ENCODE measurements around the gene CLCA2.

DNA sequence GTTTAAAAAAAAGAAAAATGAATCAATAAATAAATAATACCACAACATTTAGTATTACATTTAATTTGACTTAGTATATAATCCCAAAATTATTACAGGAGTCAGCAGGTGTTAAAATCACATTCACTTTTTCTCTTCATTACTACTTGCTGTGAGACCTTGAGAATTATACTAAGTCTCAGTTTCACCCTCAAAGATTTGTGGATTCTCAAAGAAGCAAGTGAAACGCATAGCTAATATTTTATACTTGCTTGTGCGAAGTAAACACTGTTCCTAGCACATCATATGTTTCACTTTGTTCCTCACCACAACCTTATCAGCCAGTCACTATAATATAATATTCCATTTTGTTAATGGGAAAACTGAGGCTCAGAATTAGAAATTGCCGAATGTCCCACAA, 48.8 kb downstream of the CLCA2 start:
- TF ChIP-seq, protein P1, sequence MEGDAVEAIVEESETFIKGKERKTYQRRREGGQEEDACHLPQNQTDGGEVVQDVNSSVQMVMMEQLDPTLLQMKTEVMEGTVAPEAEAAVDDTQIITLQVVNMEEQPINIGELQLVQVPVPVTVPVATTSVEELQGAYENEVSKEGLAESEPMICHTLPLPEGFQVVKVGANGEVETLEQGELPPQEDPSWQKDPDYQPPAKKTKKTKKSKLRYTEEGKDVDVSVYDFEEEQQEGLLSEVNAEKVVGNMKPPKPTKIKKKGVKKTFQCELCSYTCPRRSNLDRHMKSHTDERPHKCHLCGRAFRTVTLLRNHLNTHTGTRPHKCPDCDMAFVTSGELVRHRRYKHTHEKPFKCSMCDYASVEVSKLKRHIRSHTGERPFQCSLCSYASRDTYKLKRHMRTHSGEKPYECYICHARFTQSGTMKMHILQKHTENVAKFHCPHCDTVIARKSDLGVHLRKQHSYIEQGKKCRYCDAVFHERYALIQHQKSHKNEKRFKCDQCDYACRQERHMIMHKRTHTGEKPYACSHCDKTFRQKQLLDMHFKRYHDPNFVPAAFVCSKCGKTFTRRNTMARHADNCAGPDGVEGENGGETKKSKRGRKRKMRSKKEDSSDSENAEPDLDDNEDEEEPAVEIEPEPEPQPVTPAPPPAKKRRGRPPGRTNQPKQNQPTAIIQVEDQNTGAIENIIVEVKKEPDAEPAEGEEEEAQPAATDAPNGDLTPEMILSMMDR (tag by site-specific recombination; IDR thresholded peaks at IDR 0.05): no peak
- no peak for TF ChIP-seq ZNF311 (tag by site-specific recombination; IDR thresholded peaks at IDR 0.05; ENCODE audit: borderline replicate concordance)
- TF ChIP-seq, protein P2, sequence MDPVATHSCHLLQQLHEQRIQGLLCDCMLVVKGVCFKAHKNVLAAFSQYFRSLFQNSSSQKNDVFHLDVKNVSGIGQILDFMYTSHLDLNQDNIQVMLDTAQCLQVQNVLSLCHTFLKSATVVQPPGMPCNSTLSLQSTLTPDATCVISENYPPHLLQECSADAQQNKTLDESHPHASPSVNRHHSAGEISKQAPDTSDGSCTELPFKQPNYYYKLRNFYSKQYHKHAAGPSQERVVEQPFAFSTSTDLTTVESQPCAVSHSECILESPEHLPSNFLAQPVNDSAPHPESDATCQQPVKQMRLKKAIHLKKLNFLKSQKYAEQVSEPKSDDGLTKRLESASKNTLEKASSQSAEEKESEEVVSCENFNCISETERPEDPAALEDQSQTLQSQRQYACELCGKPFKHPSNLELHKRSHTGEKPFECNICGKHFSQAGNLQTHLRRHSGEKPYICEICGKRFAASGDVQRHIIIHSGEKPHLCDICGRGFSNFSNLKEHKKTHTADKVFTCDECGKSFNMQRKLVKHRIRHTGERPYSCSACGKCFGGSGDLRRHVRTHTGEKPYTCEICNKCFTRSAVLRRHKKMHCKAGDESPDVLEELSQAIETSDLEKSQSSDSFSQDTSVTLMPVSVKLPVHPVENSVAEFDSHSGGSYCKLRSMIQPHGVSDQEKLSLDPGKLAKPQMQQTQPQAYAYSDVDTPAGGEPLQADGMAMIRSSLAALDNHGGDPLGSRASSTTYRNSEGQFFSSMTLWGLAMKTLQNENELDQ (tag by site-specific recombination; IDR thresholded peaks at IDR 0.05; ENCODE audit: low read depth): no peak
- no peak for TF ChIP-seq ZNF121 (tag by site-specific recombination; IDR thresholded peaks at IDR 0.05)
- no peak for TF ChIP-seq SETDB1 (IDR thresholded peaks at IDR 0.05; ENCODE audit: insufficient read length, low read length)
